HEK293 (cell line): ENCODE data around the gene BMP10.

Experiments used
- CTCF ChIP-seq: fragments of 450-650 bp; formaldehyde crosslinking; IDR thresholded peaks from 2 replicates; pipeline ENCODE4 v1.5.1; 2016; ENCODE audit warnings: missing biosample characterization, missing genetic modification characterization
- GLI2 ChIP-seq: fragments of 450-650 bp; formaldehyde crosslinking; IDR thresholded peaks from 2 replicates; pipeline ENCODE4; 2017; ENCODE audit warnings: missing biosample characterization, missing genetic modification characterization, low read depth, borderline replicate concordance
- GLIS1 ChIP-seq: fragments of 450-650 bp; formaldehyde crosslinking; IDR thresholded peaks from 2 replicates; pipeline ENCODE4 v1.5.1; 2016; ENCODE audit warnings: missing biosample characterization, missing genetic modification characterization
- MZF1 ChIP-seq: fragments of 450-650 bp; formaldehyde crosslinking; IDR thresholded peaks from 2 replicates; pipeline ENCODE4 v1.5.1; 2017; ENCODE audit warnings: missing biosample characterization, missing genetic modification characterization, borderline replicate concordance
- REST ChIP-seq: fragments of 450-650 bp; formaldehyde crosslinking; IDR thresholded peaks from 2 replicates; pipeline ENCODE4 v1.5.1; 2016; ENCODE audit warnings: missing biosample characterization, missing genetic modification characterization
- ZNF221 ChIP-seq: fragments of 450-650 bp; formaldehyde crosslinking; IDR thresholded peaks from 2 replicates; pipeline ENCODE4 v1.5.1; 2017; ENCODE audit warnings: missing biosample characterization, missing genetic modification characterization, borderline replicate concordance
- ZNF24 ChIP-seq: fragments of 450-650 bp; formaldehyde crosslinking; IDR thresholded peaks from 2 replicates; pipeline ENCODE4 v1.5.1; 2016; ENCODE audit warnings: missing biosample characterization, missing genetic modification characterization
- ZNF274 ChIP-seq, 2 experiments: fragments of 200-500 bp in 1 of 2; fragments of 450-650 bp in 1 of 2; sonication (Bioruptor generic) in 1 of 2; formaldehyde crosslinking in 1 of 2; IDR thresholded peaks; 2 replicates each; pipeline versions ENCODE4 v1.5.1 to v1.6.1; 2014 to 2016; ENCODE audit warnings: borderline replicate concordance in 1 of 2, inconsistent platforms in 1 of 2, low read length in 1 of 2, missing biosample characterization in 1 of 2, missing genetic modification characterization in 1 of 2
- ZNF513 ChIP-seq: fragments of 450-650 bp; IDR thresholded peaks from 2 replicates; pipeline ENCODE4 v1.5.1; 2018; ENCODE audit warnings: missing biosample characterization, missing genetic modification characterization
- ZNF629 ChIP-seq: fragments of 450-650 bp; formaldehyde crosslinking; IDR thresholded peaks from 2 replicates; pipeline ENCODE4 v1.5.1; 2017; ENCODE audit warnings: missing biosample characterization, missing genetic modification characterization
- ZNF692 ChIP-seq: fragments of 450-650 bp; formaldehyde crosslinking; IDR thresholded peaks from 2 replicates; pipeline ENCODE4 v1.5.1; 2016; ENCODE audit warnings: missing biosample characterization, missing genetic modification characterization
- ZNF76 ChIP-seq: fragments of 450-650 bp; formaldehyde crosslinking; IDR thresholded peaks from 2 replicates; pipeline ENCODE4; 2016; ENCODE audit warnings: low read depth, missing biosample characterization, missing genetic modification characterization, borderline replicate concordance

- TF ChIP-seq REST (tag by site-specific recombination) (no peak), MZF1 (tag by site-specific recombination) (no peak), ZNF274 (IDR thresholded peaks at IDR 0.05; ENCODE audit: low read length) (no peak), ZNF274 (tag by site-specific recombination; IDR thresholded peaks at IDR 0.05; ENCODE audit: borderline replicate concordance) (no peak), CTCF (tag by site-specific recombination) (no peak), ZNF513 (no peak), ZNF692 (tag by site-specific recombination) (no peak), GLI2 (no peak), ZNF24 (tag by site-specific recombination) (no peak), GLIS1 (tag by site-specific recombination) (no peak), ZNF221 (tag by site-specific recombination) (no peak), ZNF76 (tag by site-specific recombination) (no peak), ZNF629 (tag by site-specific recombination) (no peak)
These were observed 40.0 kb upstream of the BMP10 start for GRCh38 chr2:68911246-68911645.
